Measurements from ENCODE around the gene FYCO1.
"Not testable (repeated sequence)": the region's sequence is repeated elsewhere in the genome, so short reads cannot be mapped to it uniquely, and the experiment has no call there.

FYCO1 gene

GRCh38 chr3:46010519-46011113 lies 15.0 kb upstream of the FYCO1 start:
- DNase-seq (ENCODE audit: low read depth in 1 of 2, low spot score in 1 of 2): no peak

- DNase-seq (ENCODE audit: low read depth in 1 of 2, low spot score in 1 of 2): no peak
Observed at GRCh38 chr3:46008058-46008457, 12.4 kb upstream of the FYCO1 start.

- DNase-seq (ENCODE audit: low read depth in 1 of 2, low spot score in 1 of 2): no peak
Observed at GRCh38 chr3:46007280-46007679, 11.7 kb upstream of the FYCO1 start.

GRCh38 chr3:46006238-46007032 lies 10.8 kb upstream of the FYCO1 start:
- no peak for DNase-seq (ENCODE audit: low read depth in 1 of 2, low spot score in 1 of 2)

GRCh38 chr3:46003706-46004105 lies 8.1 kb upstream of the FYCO1 start:
- DNase-seq (ENCODE audit: low read depth in 1 of 2, low spot score in 1 of 2): not testable (repeated sequence)

GRCh38 chr3:46001178-46001577 lies 5.6 kb upstream of the FYCO1 start:
- DNase-seq (ENCODE audit: low read depth in 1 of 2, low spot score in 1 of 2): no peak

- DNase-seq (ENCODE audit: low read depth in 1 of 2, low spot score in 1 of 2): no peak
Observed at GRCh38 chr3:45997942-45998341, 2.3 kb upstream of the FYCO1 start.

GRCh38 chr3:45997499-45997898 lies 1.9 kb upstream of the FYCO1 start:
- DNase-seq (ENCODE audit: low read depth in 1 of 2, low spot score in 1 of 2): not testable (repeated sequence)

- DNase-seq (ENCODE audit: low read depth in 1 of 2, low spot score in 1 of 2): peak in 1 of 2 donors; percentile 26
Observed at GRCh38 chr3:45994419-45995235, 997 bp downstream of the FYCO1 start.

GRCh38 chr3:45993421-45994027 lies 2.1 kb downstream of the FYCO1 start:
- no peak for DNase-seq (ENCODE audit: low read depth in 1 of 2, low spot score in 1 of 2)

- no peak for DNase-seq (ENCODE audit: low read depth in 1 of 2, low spot score in 1 of 2)
Observed at GRCh38 chr3:45992821-45993221, 2.8 kb downstream of the FYCO1 start.

- DNase-seq (ENCODE audit: low read depth in 1 of 2, low spot score in 1 of 2): no peak
Observed at GRCh38 chr3:45992133-45992729, 3.4 kb downstream of the FYCO1 start.

GRCh38 chr3:45991341-45991740 lies 4.3 kb downstream of the FYCO1 start:
- no peak for DNase-seq (ENCODE audit: low read depth in 1 of 2, low spot score in 1 of 2)

GRCh38 chr3:45990181-45990580 lies 5.4 kb downstream of the FYCO1 start:
- no peak for DNase-seq (ENCODE audit: low read depth in 1 of 2, low spot score in 1 of 2)

GRCh38 chr3:45988804-45989203 lies 6.8 kb downstream of the FYCO1 start:
- DNase-seq (ENCODE audit: low read depth in 1 of 2, low spot score in 1 of 2): no peak

- no peak for DNase-seq (ENCODE audit: low read depth in 1 of 2, low spot score in 1 of 2)
Observed at GRCh38 chr3:45988362-45988761, 7.3 kb downstream of the FYCO1 start.

- DNase-seq (ENCODE audit: low read depth in 1 of 2, low spot score in 1 of 2): no peak
Observed at GRCh38 chr3:45987368-45988291, 8.0 kb downstream of the FYCO1 start.

GRCh38 chr3:45986303-45986982 lies 9.2 kb downstream of the FYCO1 start:
- no peak for DNase-seq (ENCODE audit: low read depth in 1 of 2, low spot score in 1 of 2)

GRCh38 chr3:45985532-45986302 lies 9.9 kb downstream of the FYCO1 start:
- DNase-seq (ENCODE audit: low read depth in 1 of 2, low spot score in 1 of 2): no peak
